Skeletal muscle tissue (tissue), 4 donors: ENCODE results near the gene HACD1. TPM values are rescaled to one million over a fixed set of nuclear protein-coding genes. Genes with fewer than 3 reads are reported as not detected.
A peak's percentile ranks its signal among the peaks of the same experiment; 100 is the strongest.
"Not testable (repeated sequence)": the region's sequence is repeated elsewhere in the genome, so short reads cannot be mapped to it uniquely, and the experiment has no call there.

Source experiments
- H3K27ac ChIP-seq: one replicate; pipeline ENCODE4 v1.7.0; 2013; ENCODE audit warnings: mild to moderate bottlenecking, low read depth, low read length, inconsistent platforms
- H3K27me3 ChIP-seq, 3 donors: one replicate each; pipeline ENCODE4 v1.7.0; 2013; ENCODE audit warnings: low read length in 3 of 3; ENCODE audit not compliant: control insufficient read depth in 3 of 3, insufficient read depth in 3 of 3
- H3K36me3 ChIP-seq, 3 donors: one replicate each; pipeline ENCODE4 v1.7.0; 2013; ENCODE audit warnings: low read length in 3 of 3; ENCODE audit not compliant: control insufficient read depth in 3 of 3, insufficient read depth in 3 of 3
- H3K4me1 ChIP-seq, 3 donors: one replicate each; pipeline ENCODE4 v1.7.0; 2013; ENCODE audit warnings: low read length in 3 of 3, mild to moderate bottlenecking in 3 of 3; ENCODE audit not compliant: control insufficient read depth in 3 of 3, insufficient read depth in 3 of 3
- H3K4me3 ChIP-seq, 3 donors: one replicate each; pipeline ENCODE4 v1.7.0; 2013; ENCODE audit warnings: low read length in 3 of 3
- H3K9ac ChIP-seq, 3 donors: one replicate each; pipeline ENCODE4 v1.7.0; 2013; ENCODE audit warnings: low read length in 3 of 3, mild to moderate bottlenecking in 3 of 3, moderate library complexity in 2 of 3, low read depth in 1 of 3
- H3K9me3 ChIP-seq, 3 donors: one replicate each; pipeline ENCODE4 v1.7.0; 2013; ENCODE audit warnings: low read length in 3 of 3; ENCODE audit not compliant: control insufficient read depth in 3 of 3
- total RNA-seq: library from RNA; depleted of rRNA; stranded (reverse); fragments of >200 nt; gene quantifications from one replicate; pipeline ENCODE4 v1.2.3, GENCODE V29; 2014
- donor health status: Osteomylitis.

Gene HACD1
- total RNA-seq, 1 donor from 2014 or later = 66.8 TPM

GRCh38 chr10:17644485-17644943 is 27.3 kb upstream of the HACD1 start:
- H3K36me3 ChIP-seq = peaks cover 0 to 3% (median 0%) of the 10 kb centered on the region in 3 donors
- H3K27ac ChIP-seq = peak overlapping the region; percentile 97
- peaks cover 15 to 26% (median 24%) of the 10 kb centered on the region in 3 donors for H3K4me1 ChIP-seq
- H3K4me3 ChIP-seq = peak overlapping the region; percentile 94 to 100 (median 97)
- no peaks in the 10 kb centered on the region for H3K27me3 ChIP-seq
- peak overlapping the region; percentile 97 to 98 (median 97) for H3K9ac ChIP-seq
- H3K9me3 ChIP-seq = no peaks in the 10 kb centered on the region

GRCh38 chr10:17643755-17644484 is 26.7 kb upstream of the HACD1 start, which contains the start of gene STAM:
Gene STAM, plus strand, starts transcription at chr10:17644151. Its CDS starts 189 bp downstream, at chr10:17644340.
- H3K36me3 ChIP-seq = peaks cover 0 to 3% (median 0%) of the 10 kb centered on the region in 3 donors
- peaks cover 15 to 26% (median 24%) of the 10 kb centered on the region in 3 donors for H3K4me1 ChIP-seq
- H3K9me3 ChIP-seq = no peaks in the 10 kb centered on the region
- peak within 1 kb of the TSS; percentile 97 to 98 (median 97) for H3K9ac ChIP-seq
- H3K27ac ChIP-seq = peak within 1 kb of the TSS; percentile 97
- peak within 1 kb of the TSS; percentile 94 to 100 (median 97) for H3K4me3 ChIP-seq
- no peaks in the 10 kb centered on the region for H3K27me3 ChIP-seq

GRCh38 chr10:17643339-17643754 is 26.2 kb upstream of the HACD1 start:
- H3K4me3 ChIP-seq = peak overlapping the region; percentile 94 to 100 (median 97)
- H3K4me1 ChIP-seq = peaks cover 15 to 26% (median 24%) of the 10 kb centered on the region in 3 donors
- H3K27me3 ChIP-seq = no peaks in the 10 kb centered on the region
- H3K36me3 ChIP-seq = peaks cover 0 to 3% (median 0%) of the 10 kb centered on the region in 3 donors
- peak overlapping the region; percentile 97 to 98 (median 97) for H3K9ac ChIP-seq
- no peaks in the 10 kb centered on the region for H3K9me3 ChIP-seq
- peak overlapping the region; percentile 97 for H3K27ac ChIP-seq

- Histone ChIP-seq H3K36me3 (peaks cover 0 to 3% (median 0%) of the 10 kb centered on the region in 3 donors), H3K9ac (no peak overlapping the region), H3K9me3 (no peaks in the 10 kb centered on the region), H3K4me3 (no peak overlapping the region), H3K27ac (no peak overlapping the region), H3K27me3 (no peaks in the 10 kb centered on the region), H3K4me1 (peaks cover 4 to 14% (median 14%) of the 10 kb centered on the region in 3 donors)
Measured at GRCh38 chr10:17640331-17640816, 23.2 kb upstream of the HACD1 start.

GRCh38 chr10:17637869-17638268 is 20.7 kb upstream of the HACD1 start:
- Histone ChIP-seq H3K27me3 (no peaks in the 10 kb centered on the region), H3K36me3 (no peaks in the 10 kb centered on the region), H3K4me3 (no peak overlapping the region), H3K4me1 (peaks cover 0 to 5% (median 2%) of the 10 kb centered on the region in 3 donors), H3K27ac (no peak overlapping the region), H3K9ac (no peak overlapping the region), H3K9me3 (no peaks in the 10 kb centered on the region)

GRCh38 chr10:17633353-17633752 is 16.2 kb upstream of the HACD1 start:
- no peaks in the 10 kb centered on the region for H3K27me3 ChIP-seq
- no peak overlapping the region for H3K27ac ChIP-seq
- no peaks in the 10 kb centered on the region for H3K36me3 ChIP-seq
- H3K4me3 ChIP-seq = no peak overlapping the region
- no peaks in the 10 kb centered on the region for H3K4me1 ChIP-seq
- H3K9me3 ChIP-seq = no peaks in the 10 kb centered on the region
- H3K9ac ChIP-seq = no peak overlapping the region

- not testable (repeated sequence) for H3K9me3 ChIP-seq, H3K4me3 ChIP-seq, H3K9ac ChIP-seq, H3K36me3 ChIP-seq, H3K27me3 ChIP-seq, H3K27ac ChIP-seq, H3K4me1 ChIP-seq
Measured at GRCh38 chr10:17632590-17632989, 15.4 kb upstream of the HACD1 start.

GRCh38 chr10:17626656-17627055 is 9.5 kb upstream of the HACD1 start:
- Histone ChIP-seq H3K9ac (no peak overlapping the region), H3K27me3 (no peaks in the 10 kb centered on the region), H3K4me3 (no peak overlapping the region), H3K36me3 (no peaks in the 10 kb centered on the region), H3K27ac (no peak overlapping the region), H3K4me1 (no peaks in the 10 kb centered on the region), H3K9me3 (no peaks in the 10 kb centered on the region)

- H3K36me3 ChIP-seq = no peaks in the 10 kb centered on the region
- no peak overlapping the region for H3K4me3 ChIP-seq
- no peaks in the 10 kb centered on the region for H3K9me3 ChIP-seq
- no peak overlapping the region for H3K9ac ChIP-seq
- H3K4me1 ChIP-seq = no peaks in the 10 kb centered on the region
- no peaks in the 10 kb centered on the region for H3K27me3 ChIP-seq
- no peak overlapping the region for H3K27ac ChIP-seq
Measured at GRCh38 chr10:17624996-17625395, 7.8 kb upstream of the HACD1 start.

- Histone ChIP-seq H3K4me3 (no peak overlapping the region), H3K9ac (no peak overlapping the region), H3K36me3 (no peaks in the 10 kb centered on the region), H3K27ac (no peak overlapping the region), H3K4me1 (peaks cover 5 to 6% (median 6%) of the 10 kb centered on the region in 3 donors), H3K9me3 (no peaks in the 10 kb centered on the region), H3K27me3 (no peaks in the 10 kb centered on the region)
Measured at GRCh38 chr10:17622061-17622460, 4.9 kb upstream of the HACD1 start.
